ENCODE measurements around the gene PPAN.

Gene PPAN

GRCh38 chr19:10086591-10087192 lies 19.5 kb upstream of the PPAN start:
- no peak for FAIRE-seq
- DNase-seq (ENCODE audit: insufficient read length, low spot score) = no peak
- TF ChIP-seq POLR2A (IDR thresholded peaks at IDR 0.05; ENCODE audit: low read depth, low read length) = no peak

- TF ChIP-seq POLR2A (IDR thresholded peaks at IDR 0.05; ENCODE audit: low read depth, low read length) = no peak
- DNase-seq (ENCODE audit: insufficient read length, low spot score) = no peak
- FAIRE-seq = no peak
These were observed 18.7 kb upstream of the PPAN start for GRCh38 chr19:10087296-10088061.

- FAIRE-seq = no peak
- DNase-seq (ENCODE audit: insufficient read length, low spot score) = no peak
- TF ChIP-seq POLR2A (IDR thresholded peaks at IDR 0.05; ENCODE audit: low read depth, low read length) = no peak
These were observed 17.1 kb upstream of the PPAN start for GRCh38 chr19:10088949-10089554.

- FAIRE-seq (no peak), DNase-seq (ENCODE audit: insufficient read length, low spot score) (no peak)
- TF ChIP-seq POLR2A (IDR thresholded peaks at IDR 0.05; ENCODE audit: low read depth, low read length) = no peak
These were observed 16.3 kb upstream of the PPAN start for GRCh38 chr19:10089801-10090375.

GRCh38 chr19:10091370-10091687 lies 14.8 kb upstream of the PPAN start:
- TF ChIP-seq POLR2A (IDR thresholded peaks at IDR 0.05; ENCODE audit: low read depth, low read length) = no peak
- no peak for FAIRE-seq
- DNase-seq (ENCODE audit: insufficient read length, low spot score) = no peak

GRCh38 chr19:10091895-10092641 lies 14.1 kb upstream of the PPAN start:
- TF ChIP-seq POLR2A (IDR thresholded peaks at IDR 0.05; ENCODE audit: low read depth, low read length) = no peak
- FAIRE-seq = no peak
- DNase-seq (ENCODE audit: insufficient read length, low spot score) = no peak

- FAIRE-seq (no peak), DNase-seq (ENCODE audit: insufficient read length, low spot score) (no peak)
- no peak for TF ChIP-seq POLR2A (IDR thresholded peaks at IDR 0.05; ENCODE audit: low read depth, low read length)
These were observed 13.4 kb upstream of the PPAN start for GRCh38 chr19:10092648-10093294.

GRCh38 chr19:10093295-10094186 lies 12.6 kb upstream of the PPAN start:
- no peak for TF ChIP-seq POLR2A (IDR thresholded peaks at IDR 0.05; ENCODE audit: low read depth, low read length)
- DNase-seq (ENCODE audit: insufficient read length, low spot score) = no peak
- no peak for FAIRE-seq

GRCh38 chr19:10095622-10095947 lies 10.6 kb upstream of the PPAN start:
- FAIRE-seq (no peak), DNase-seq (ENCODE audit: insufficient read length, low spot score) (no peak)
- no peak for TF ChIP-seq POLR2A (IDR thresholded peaks at IDR 0.05; ENCODE audit: low read depth, low read length)

- peak; percentile 89 for TF ChIP-seq POLR2A (IDR thresholded peaks at IDR 0.05; ENCODE audit: low read depth, low read length)
- DNase-seq (ENCODE audit: insufficient read length, low spot score) (peak; percentile 96), FAIRE-seq (no peak)
These were observed 10.1 kb upstream of the PPAN start for GRCh38 chr19:10095948-10096614.

- no peak for TF ChIP-seq POLR2A (IDR thresholded peaks at IDR 0.05; ENCODE audit: low read depth, low read length)
- FAIRE-seq (no peak), DNase-seq (ENCODE audit: insufficient read length, low spot score) (no peak)
These were observed 9.6 kb upstream of the PPAN start for GRCh38 chr19:10096615-10096963.

GRCh38 chr19:10100163-10100785 lies 5.9 kb upstream of the PPAN start:
- FAIRE-seq = no peak
- DNase-seq (ENCODE audit: insufficient read length, low spot score) = no peak
- TF ChIP-seq POLR2A (IDR thresholded peaks at IDR 0.05; ENCODE audit: low read depth, low read length) = no peak

Measured in H54 (cell line).